K562 (cell line): Measurements from ENCODE around the gene LIMCH1. TPM values are rescaled to one million over a fixed set of nuclear protein-coding genes. Genes with fewer than 3 reads are reported as not detected.

Experiments
- ATAC-seq: fragments of 200-7000 bp; cut with Tn5 transposase; 3 replicates; pipeline ENCODE4 v1.9.1; 2020; ENCODE audit warnings: moderate library complexity
- BruUV-seq: library from RNA; stranded (reverse); fragments of 400-500 nt; replicated peaks from 2 replicates; lab custom pipeline; 2021; lab: Mats Ljungman, UMichigan
- CTCF ChIA-PET: fragments of 300-600 bp; formaldehyde crosslinking; extraction: SDS; loops from one replicate; lab custom pipeline; 2021; ENCODE audit warnings: low intra/inter-chr PET ratio; lab: Yijun Ruan, JAX
- POLR2A ChIA-PET: fragments of 300-600, 350-650 bp; sonication (Branson Sonifier 250); formaldehyde crosslinking; extraction: SDS; loops from one replicate; lab custom pipeline; 2021; ENCODE audit warnings: antibody characterized with exemption, inconsistent platforms; lab: Yijun Ruan, JAX
- DNase-seq, 4 experiments: peaks; one replicate each; pipeline versions ENCODE4 v3.0.0 to v3.0.0-alpha.2; 2011 to 2018; ENCODE audit warnings: low spot score in 3 of 4, mixed read lengths in 3 of 4; ENCODE audit errors: extremely low read depth in 1 of 4
- FAIRE-seq: peaks from 2 replicates; lab custom pipeline; 2011; peaks lifted over from hg19 to GRCh38; lab: Jason Lieb, UNC
- H2AFZ ChIP-seq: 2 replicates; pipeline ENCODE4 v1.6.0; 2011; ENCODE audit warnings: low read depth, low read length, control low read depth, inconsistent platforms
- H3K27ac ChIP-seq: fragments of 200-600 bp; 3 replicates; pipeline ENCODE4 v1.8.0; 2011; ENCODE audit warnings: low read depth, mild to moderate bottlenecking, control low read depth, inconsistent platforms, low read length, moderate library complexity, mixed read lengths; ENCODE audit errors: extremely low read depth
- H3K27me3 ChIP-seq, 2 experiments: fragments of 300-600 bp in 1 of 2; 2 replicates in 1 of 2; 3 replicates in 1 of 2; pipeline versions ENCODE4 v1.6.0 to v1.8.0; 2011; ENCODE audit warnings: inconsistent platforms in 2 of 2, low read length in 2 of 2, mild to moderate bottlenecking in 1 of 2, mixed read lengths in 1 of 2, moderate library complexity in 1 of 2; ENCODE audit not compliant: control insufficient read depth in 2 of 2, insufficient read depth in 2 of 2
- H3K36me3 ChIP-seq: fragments of 300-600 bp; 3 replicates; pipeline ENCODE4 v1.8.0; 2011; ENCODE audit warnings: mild to moderate bottlenecking, low read length, inconsistent platforms; ENCODE audit not compliant: control insufficient read depth, insufficient read depth
- H3K4me1 ChIP-seq, 2 experiments: fragments of 200-600 bp in 1 of 2; replicated peaks in 1 of 2; 2 replicates in 1 of 2; 3 replicates in 1 of 2; pipeline versions ENCODE4 v1.5.1 to v1.8.0; 2011; ENCODE audit warnings: inconsistent platforms in 2 of 2, low read length in 2 of 2, mild to moderate bottlenecking in 1 of 2, mixed read lengths in 1 of 2, moderate library complexity in 1 of 2; ENCODE audit not compliant: control insufficient read depth in 2 of 2, insufficient read depth in 2 of 2
- H3K4me2 ChIP-seq: 2 replicates; pipeline ENCODE4 v1.6.1; 2011; ENCODE audit warnings: low read length, control low read depth, inconsistent platforms, mixed read lengths; ENCODE audit not compliant: insufficient read depth
- H3K4me3 ChIP-seq: fragments of 200-600 bp; sonication (generic), shearing (Covaris generic); 2 replicates; pipeline ENCODE4 v1.5.1; 2016; ENCODE audit warnings: control low read depth, inconsistent platforms
- H3K79me2 ChIP-seq: fragments of 200-600 bp; 3 replicates; pipeline ENCODE4 v1.8.0; 2011; ENCODE audit warnings: low read length, inconsistent platforms; ENCODE audit not compliant: control insufficient read depth, insufficient read depth
- H3K9ac ChIP-seq, 2 experiments: 2 replicates each; pipeline versions ENCODE4 v1.6.0 to v1.6.1; 2011; ENCODE audit warnings: low read depth in 2 of 2, low read length in 2 of 2, control low read depth in 1 of 2, inconsistent platforms in 1 of 2, mild to moderate bottlenecking in 1 of 2, mixed read lengths in 1 of 2; ENCODE audit not compliant: insufficient read depth in 1 of 2
- H3K9me1 ChIP-seq: one replicate; pipeline ENCODE4 v1.6.0; 2011; ENCODE audit warnings: inconsistent platforms, mild to moderate bottlenecking, low read length, moderate library complexity; ENCODE audit not compliant: control insufficient read depth, insufficient read depth
- H3K9me3 ChIP-seq: replicated peaks from 2 replicates; pipeline ENCODE4 v1.5.1; 2011; ENCODE audit warnings: low read depth, low read length, inconsistent platforms; ENCODE audit not compliant: control insufficient read depth, insufficient read depth
- H4K20me1 ChIP-seq: replicated peaks from 2 replicates; pipeline ENCODE4 v1.6.1; 2011; ENCODE audit warnings: low read length, inconsistent platforms, mixed read lengths; ENCODE audit not compliant: control insufficient read depth, insufficient read depth
- CHD2 ChIP-seq: IDR thresholded peaks from 2 replicates; pipeline ENCODE4 v1.6.1; 2011; ENCODE audit warnings: low read depth, low read length
- GATA2 ChIP-seq: sonication (generic); formaldehyde crosslinking; IDR thresholded peaks from 2 replicates; pipeline ENCODE4 v1.4.0; 2020; ENCODE audit warnings: mild to moderate bottlenecking, missing genetic modification reagents
- HNRNPLL ChIP-seq: fragments of 200-400 bp; formaldehyde crosslinking; IDR thresholded peaks from 2 replicates; pipeline ENCODE4 v1.6.1; 2017; ENCODE audit warnings: low read length, low read depth, mild to moderate bottlenecking; ENCODE audit not compliant: poor library complexity, severe bottlenecking
- MAFG ChIP-seq: fragments of 450-650 bp; conservative IDR thresholded peaks from 2 replicates; pipeline ENCODE4 v1.6.1; 2016; ENCODE audit warnings: missing genetic modification characterization, missing compliant biosample characterization
- POLR2AphosphoS2 ChIP-seq: IDR thresholded peaks from 2 replicates; pipeline ENCODE4 v1.6.1; 2012; ENCODE audit warnings: low read length, improper control_type of control experiment
- POU5F1 ChIP-seq: fragments of 150-350 bp; IDR thresholded peaks from 2 replicates; pipeline ENCODE4 v1.6.1; 2014; ENCODE audit warnings: borderline replicate concordance, low read length, low read depth, mild to moderate bottlenecking; ENCODE audit not compliant: partially characterized antibody
- SOX6 ChIP-seq: fragments of 450-650 bp; IDR thresholded peaks from 2 replicates; pipeline ENCODE4 v1.6.1; 2014; ENCODE audit warnings: mild to moderate bottlenecking
- ZNF24 ChIP-seq: fragments of 450-650 bp; IDR thresholded peaks from 2 replicates; pipeline ENCODE4 v1.6.1; 2016
- ZNF354B ChIP-seq: fragments of 250-450 bp; sonication (Bioruptor Pico); IDR thresholded peaks from 2 replicates; pipeline ENCODE4 v1.4.0; 2020
- WGBS: fragments of 100-300 bp; shearing (Covaris generic); methylation state at CpG from one replicate; pipeline ENCODE4 v1.1.6; 2016; ENCODE audit warnings: low coverage, mixed read lengths; ENCODE audit not compliant: insufficient coverage; ENCODE audit errors: missing lambda C conversion rate; 5-methylcytosine and 5-hydroxymethylcytosine counted together
- in situ Hi-C: fragments of 300-500 bp; cut with MboI; formaldehyde crosslinking; loops from 4 replicates; pipeline ENCODE4 v1.15.0; 2018; ENCODE audit warnings: inconsistent platforms, mixed read lengths
- intact Hi-C: fragments of 100-400 bp; cut with micrococcal nuclease; formaldehyde crosslinking; loops from 2 replicates; pipeline ENCODE4 v1.14.2; 2022
- polyA plus RNA-seq, 8 experiments: library from polyadenylated mRNA; depleted of rRNA in 4 of 8; stranded (reverse) in 5 of 8; unstranded in 3 of 8; fragments of >200 nt; fragmentation: Nextera tagmentation in 2 of 8; fragmentation: Illumina TruSeq in 1 of 8; extraction: Ambion mirVana in 2 of 8; extraction: Trizol in 1 of 8; gene quantifications; 2 replicates each; pipeline versions ENCODE4 v1.2.1 to v1.2.3, GENCODE V29; 2011 to 2014; ENCODE audit warnings: inconsistent platforms in 1 of 8, missing spikeins in 1 of 8
- total RNA-seq, 7 experiments: library from RNA; depleted of rRNA in 6 of 7; stranded (reverse); fragments of >200 nt in 6 of 7; fragmentation: Illumina TruSeq in 2 of 7; extraction: Trizol in 2 of 7; gene quantifications; 2 replicates each; pipeline versions ENCODE4 v1.2.1 to v1.2.3, GENCODE V29; 2011 to 2021; ENCODE audit warnings: low replicate concordance in 1 of 7
- TF ChIP-seq, protein P1 (sequence below): fragments of 450-650 bp; formaldehyde crosslinking; IDR thresholded peaks from 2 replicates; pipeline ENCODE4 v1.4.0; 2020; ENCODE audit warnings: mild to moderate bottlenecking, moderate library complexity
- TF ChIP-seq, protein P2 (sequence below): fragments of 250-450 bp; sonication (Bioruptor Pico); IDR thresholded peaks from 2 replicates; pipeline ENCODE4 v1.4.0; 2020
- TF ChIP-seq, protein P3 (sequence below): sonication (generic); formaldehyde crosslinking; IDR thresholded peaks from 2 replicates; pipeline ENCODE4 v1.9.0; 2022; ENCODE audit warnings: mild to moderate bottlenecking, missing genetic modification reagents
- TF ChIP-seq, protein P4 (sequence below), 3 experiments: fragments of 200-800 bp in 1 of 3; fragments of 250-450 bp in 1 of 3; fragments of 450-650 bp in 1 of 3; sonication (Bioruptor Pico) in 1 of 3; sonication (Bioruptor generic) in 1 of 3; formaldehyde crosslinking in 1 of 3; IDR thresholded peaks; 2 replicates each; pipeline versions ENCODE4 v1.6.1 to v1.8.0; 2016 to 2022; ENCODE audit warnings: mild to moderate bottlenecking in 2 of 3, missing genetic modification characterization in 2 of 3, missing compliant biosample characterization in 1 of 3, moderate library complexity in 1 of 3
- TF ChIP-seq, protein P5 (sequence below): fragments of 250-450 bp; sonication (Bioruptor Pico); IDR thresholded peaks from 2 replicates; pipeline ENCODE4 v1.5.0; 2021; ENCODE audit warnings: mild to moderate bottlenecking, borderline replicate concordance

LIMCH1 gene
- total and polyA plus RNA-seq, 9 of the 15 experiments (the other 6 are each of a cell fraction or from before 2014, with no cell fraction given), result 0.35 TPM; not detected in 8

DNA sequence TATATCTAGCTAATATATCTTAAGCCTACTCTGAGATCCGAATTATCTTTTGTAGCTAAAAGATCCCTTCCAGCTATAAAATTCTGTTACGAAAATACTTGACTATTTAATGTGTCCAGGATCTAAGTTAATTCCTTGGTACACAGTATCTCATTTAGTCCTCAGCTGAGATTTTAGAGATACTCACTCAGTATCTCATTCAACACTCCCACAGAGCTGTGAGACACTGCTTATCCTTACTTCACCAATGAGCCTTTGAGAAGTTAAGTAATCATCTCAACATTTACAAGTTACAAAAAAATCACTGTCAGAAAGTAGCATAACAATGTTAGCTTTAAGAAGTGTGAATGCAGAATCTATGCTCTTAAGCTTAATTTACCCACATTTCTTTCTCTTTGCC lies 76.6 kb downstream of the LIMCH1 start:
- TF ChIP-seq SOX6 (no peak), GATA2 (CRISPR knock-in tag) (no peak), HNRNPLL (no peak), CHD2 (no peak), POU5F1 (no peak), ZNF354B (CRISPR knock-in tag) (no peak), MAFG (tag) (no peak), ZNF24 (no peak), POLR2AphosphoS2 (no peak)
- TF ChIP-seq, protein P1, sequence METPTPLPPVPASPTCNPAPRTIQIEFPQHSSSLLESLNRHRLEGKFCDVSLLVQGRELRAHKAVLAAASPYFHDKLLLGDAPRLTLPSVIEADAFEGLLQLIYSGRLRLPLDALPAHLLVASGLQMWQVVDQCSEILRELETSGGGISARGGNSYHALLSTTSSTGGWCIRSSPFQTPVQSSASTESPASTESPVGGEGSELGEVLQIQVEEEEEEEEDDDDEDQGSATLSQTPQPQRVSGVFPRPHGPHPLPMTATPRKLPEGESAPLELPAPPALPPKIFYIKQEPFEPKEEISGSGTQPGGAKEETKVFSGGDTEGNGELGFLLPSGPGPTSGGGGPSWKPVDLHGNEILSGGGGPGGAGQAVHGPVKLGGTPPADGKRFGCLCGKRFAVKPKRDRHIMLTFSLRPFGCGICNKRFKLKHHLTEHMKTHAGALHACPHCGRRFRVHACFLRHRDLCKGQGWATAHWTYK (CRISPR knock-in tag), result no peak
- TF ChIP-seq, protein P2, sequence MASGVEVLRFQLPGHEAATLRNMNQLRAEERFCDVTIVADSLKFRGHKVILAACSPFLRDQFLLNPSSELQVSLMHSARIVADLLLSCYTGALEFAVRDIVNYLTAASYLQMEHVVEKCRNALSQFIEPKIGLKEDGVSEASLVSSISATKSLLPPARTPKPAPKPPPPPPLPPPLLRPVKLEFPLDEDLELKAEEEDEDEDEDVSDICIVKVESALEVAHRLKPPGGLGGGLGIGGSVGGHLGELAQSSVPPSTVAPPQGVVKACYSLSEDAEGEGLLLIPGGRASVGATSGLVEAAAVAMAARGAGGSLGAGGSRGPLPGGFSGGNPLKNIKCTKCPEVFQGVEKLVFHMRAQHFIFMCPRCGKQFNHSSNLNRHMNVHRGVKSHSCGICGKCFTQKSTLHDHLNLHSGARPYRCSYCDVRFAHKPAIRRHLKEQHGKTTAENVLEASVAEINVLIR (CRISPR knock-in tag), result no peak
- TF ChIP-seq, protein P3, sequence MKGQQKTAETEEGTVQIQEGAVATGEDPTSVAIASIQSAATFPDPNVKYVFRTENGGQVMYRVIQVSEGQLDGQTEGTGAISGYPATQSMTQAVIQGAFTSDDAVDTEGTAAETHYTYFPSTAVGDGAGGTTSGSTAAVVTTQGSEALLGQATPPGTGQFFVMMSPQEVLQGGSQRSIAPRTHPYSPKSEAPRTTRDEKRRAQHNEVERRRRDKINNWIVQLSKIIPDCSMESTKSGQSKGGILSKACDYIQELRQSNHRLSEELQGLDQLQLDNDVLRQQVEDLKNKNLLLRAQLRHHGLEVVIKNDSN (CRISPR knock-in tag), result no peak
- TF ChIP-seq, protein P4, sequence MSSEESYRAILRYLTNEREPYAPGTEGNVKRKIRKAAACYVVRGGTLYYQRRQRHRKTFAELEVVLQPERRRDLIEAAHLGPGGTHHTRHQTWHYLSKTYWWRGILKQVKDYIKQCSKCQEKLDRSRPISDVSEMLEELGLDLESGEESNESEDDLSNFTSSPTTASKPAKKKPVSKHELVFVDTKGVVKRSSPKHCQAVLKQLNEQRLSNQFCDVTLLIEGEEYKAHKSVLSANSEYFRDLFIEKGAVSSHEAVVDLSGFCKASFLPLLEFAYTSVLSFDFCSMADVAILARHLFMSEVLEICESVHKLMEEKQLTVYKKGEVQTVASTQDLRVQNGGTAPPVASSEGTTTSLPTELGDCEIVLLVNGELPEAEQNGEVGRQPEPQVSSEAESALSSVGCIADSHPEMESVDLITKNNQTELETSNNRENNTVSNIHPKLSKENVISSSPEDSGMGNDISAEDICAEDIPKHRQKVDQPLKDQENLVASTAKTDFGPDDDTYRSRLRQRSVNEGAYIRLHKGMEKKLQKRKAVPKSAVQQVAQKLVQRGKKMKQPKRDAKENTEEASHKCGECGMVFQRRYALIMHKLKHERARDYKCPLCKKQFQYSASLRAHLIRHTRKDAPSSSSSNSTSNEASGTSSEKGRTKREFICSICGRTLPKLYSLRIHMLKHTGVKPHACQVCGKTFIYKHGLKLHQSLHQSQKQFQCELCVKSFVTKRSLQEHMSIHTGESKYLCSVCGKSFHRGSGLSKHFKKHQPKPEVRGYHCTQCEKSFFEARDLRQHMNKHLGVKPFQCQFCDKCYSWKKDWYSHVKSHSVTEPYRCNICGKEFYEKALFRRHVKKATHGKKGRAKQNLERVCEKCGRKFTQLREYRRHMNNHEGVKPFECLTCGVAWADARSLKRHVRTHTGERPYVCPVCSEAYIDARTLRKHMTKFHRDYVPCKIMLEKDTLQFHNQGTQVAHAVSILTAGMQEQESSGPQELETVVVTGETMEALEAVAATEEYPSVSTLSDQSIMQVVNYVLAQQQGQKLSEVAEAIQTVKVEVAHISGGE (CRISPR knock-in tag; IDR thresholded peaks at IDR 0.05), result no peak
- TF ChIP-seq, protein P5, sequence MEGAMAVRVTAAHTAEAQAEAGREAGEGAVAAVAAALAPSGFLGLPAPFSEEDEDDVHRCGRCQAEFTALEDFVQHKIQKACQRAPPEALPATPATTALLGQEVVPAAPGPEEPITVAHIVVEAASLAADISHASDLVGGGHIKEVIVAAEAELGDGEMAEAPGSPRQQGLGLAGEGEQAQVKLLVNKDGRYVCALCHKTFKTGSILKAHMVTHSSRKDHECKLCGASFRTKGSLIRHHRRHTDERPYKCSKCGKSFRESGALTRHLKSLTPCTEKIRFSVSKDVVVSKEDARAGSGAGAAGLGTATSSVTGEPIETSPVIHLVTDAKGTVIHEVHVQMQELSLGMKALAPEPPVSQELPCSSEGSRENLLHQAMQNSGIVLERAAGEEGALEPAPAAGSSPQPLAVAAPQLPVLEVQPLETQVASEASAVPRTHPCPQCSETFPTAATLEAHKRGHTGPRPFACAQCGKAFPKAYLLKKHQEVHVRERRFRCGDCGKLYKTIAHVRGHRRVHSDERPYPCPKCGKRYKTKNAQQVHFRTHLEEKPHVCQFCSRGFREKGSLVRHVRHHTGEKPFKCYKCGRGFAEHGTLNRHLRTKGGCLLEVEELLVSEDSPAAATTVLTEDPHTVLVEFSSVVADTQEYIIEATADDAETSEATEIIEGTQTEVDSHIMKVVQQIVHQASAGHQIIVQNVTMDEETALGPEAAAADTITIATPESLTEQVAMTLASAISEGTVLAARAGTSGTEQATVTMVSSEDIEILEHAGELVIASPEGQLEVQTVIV (CRISPR knock-in tag), result no peak
- no peaks in the 10 kb centered on the region for H3K79me2 ChIP-seq
- H3K9ac ChIP-seq, result no peak overlapping the region
- ChIA-PET POLR2A (no interaction called here), CTCF (no interaction called here)
- no peak for DNase-seq
- BruUV-seq, result no TSS peak
- no peaks in the 10 kb centered on the region for H3K36me3 ChIP-seq
- in situ Hi-C loops, result no loop called here
- H3K4me3 ChIP-seq, result no peak overlapping the region
- H3K27me3 ChIP-seq, result no peaks in the 10 kb centered on the region; a peak in 1 of 5 replicates
- ATAC-seq, result no peak
- H4K20me1 ChIP-seq, result no peaks in the 10 kb centered on the region
- H3K4me2 ChIP-seq, result no peak overlapping the region
- H3K9me3 ChIP-seq, result no peaks in the 10 kb centered on the region
- 0% methylated on average over 2 of the region's 2 CpGs for WGBS
- intact Hi-C loops, result no loop called here
- FAIRE-seq, result no peak
- H3K4me1 ChIP-seq, result no peaks in the 10 kb centered on the region
- no peak overlapping the region for H3K27ac ChIP-seq
- no peaks in the 10 kb centered on the region for H3K9me1 ChIP-seq
- no peak overlapping the region for H2AFZ ChIP-seq
